A549 (cell line): Measurements from ENCODE around the gene GPX7. TPM values are rescaled to one million over a fixed set of nuclear protein-coding genes. Genes with fewer than 3 reads are reported as not detected.

Source experiments
- ATAC-seq, 2 experiments: fragments of 200-7000 bp in 1 of 2; fragments of >200 bp in 1 of 2; cut with Nextera tagmentation in 1 of 2; cut with Tn5 transposase in 1 of 2; 3 replicates each; pipeline versions ENCODE4 v1.8.0 to v1.9.1; 2018 to 2020; ENCODE audit warnings: mild to moderate bottlenecking in 1 of 2, moderate library complexity in 1 of 2
- CTCF ChIA-PET: fragments of 300-600 bp; sonication (Branson Sonifier 250); formaldehyde crosslinking; extraction: SDS; loops from one replicate; lab custom pipeline; 2021; ENCODE audit warnings: antibody characterized with exemption, inconsistent platforms; lab: Yijun Ruan, JAX
- POLR2A ChIA-PET: fragments of 350-600 bp; formaldehyde crosslinking; extraction: SDS; loops from one replicate; lab custom pipeline; 2021; ENCODE audit warnings: antibody characterized with exemption, inconsistent platforms; lab: Yijun Ruan, JAX
- DNase-seq, 2 experiments: peaks; one replicate each; pipeline versions ENCODE4 v3.0.0 to v3.0.0-alpha.2; 2011 to 2016; ENCODE audit warnings: low read depth in 1 of 2, low spot score in 1 of 2
- FAIRE-seq: peaks from 2 replicates; lab custom pipeline; 2011; peaks lifted over from hg19 to GRCh38; lab: Jason Lieb, UNC
- H3K27ac ChIP-seq, 2 experiments: fragments of >200 bp; sonication (Bioruptor Twin); formaldehyde crosslinking; 3 replicates each; pipeline ENCODE4 v1.5.1; 2016 to 2017
- H3K4me1 ChIP-seq: fragments of >200 bp; sonication (Bioruptor Twin); formaldehyde crosslinking; 3 replicates; pipeline ENCODE4 v1.6.1; 2016
- H3K4me2 ChIP-seq: fragments of >200 bp; sonication (Bioruptor Twin); formaldehyde crosslinking; 3 replicates; pipeline ENCODE4 v1.6.1; 2016
- H3K4me3 ChIP-seq: fragments of >200 bp; sonication (Bioruptor Twin); formaldehyde crosslinking; 3 replicates; pipeline ENCODE4 v1.5.1; 2016
- H3K9me3 ChIP-seq: fragments of >200 bp; sonication (Bioruptor Twin); formaldehyde crosslinking; 3 replicates; pipeline ENCODE4 v1.6.1; 2016
- CBX2 ChIP-seq: fragments of 200-600 bp; sonication (generic); IDR thresholded peaks from 2 replicates; pipeline ENCODE4 v1.6.1; 2016; ENCODE audit warnings: low read depth, mild to moderate bottlenecking, borderline replicate concordance
- CBX8 ChIP-seq: fragments of 200-600 bp; sonication (generic); IDR thresholded peaks from 2 replicates; pipeline ENCODE4 v1.6.1; 2016
- CEBPB ChIP-seq, 2 experiments: fragments of >200 bp in 1 of 2; sonication (Bioruptor Twin) in 1 of 2; formaldehyde crosslinking in 1 of 2; IDR thresholded peaks; 2 replicates each; pipeline ENCODE4 v1.6.1; 2012 to 2016
- ESRRA ChIP-seq: fragments of 150-350 bp; IDR thresholded peaks from 2 replicates; pipeline ENCODE4 v1.6.1; 2014; ENCODE audit warnings: mild to moderate bottlenecking, low read length, borderline replicate concordance
- FOSL2 ChIP-seq, 2 experiments: fragments of 450-650 bp in 1 of 2; fragments of >200 bp in 1 of 2; sonication (Bioruptor Twin) in 1 of 2; formaldehyde crosslinking; IDR thresholded peaks; 2 replicates each; pipeline versions ENCODE4 v1.5.0 to v1.6.1; 2016 to 2020; ENCODE audit warnings: mild to moderate bottlenecking in 1 of 2, moderate library complexity in 1 of 2
- FOXS1 ChIP-seq: fragments of 250-450 bp; sonication (Bioruptor Pico); IDR thresholded peaks from 2 replicates; pipeline ENCODE4 v1.5.0; 2020; ENCODE audit warnings: mild to moderate bottlenecking, moderate library complexity
- GATA3 ChIP-seq: IDR thresholded peaks from 2 replicates; pipeline ENCODE4 v1.6.1; 2012; ENCODE audit warnings: borderline replicate concordance
- HOXB13 ChIP-seq: fragments of 250-450 bp; sonication (Bioruptor Pico); IDR thresholded peaks from 2 replicates; pipeline ENCODE4 v1.5.0; 2020; ENCODE audit warnings: low read depth, mild to moderate bottlenecking, moderate library complexity
- JUN ChIP-seq, 2 experiments: fragments of >200 bp; sonication (Bioruptor Twin); formaldehyde crosslinking; IDR thresholded peaks; 2 replicates in 1 of 2; 3 replicates in 1 of 2; pipeline ENCODE4 v1.6.1; 2016 to 2017
- JUNB ChIP-seq: fragments of >200 bp; sonication (Bioruptor Twin); formaldehyde crosslinking; IDR thresholded peaks from 2 replicates; pipeline ENCODE4 v1.6.1; 2016
- KDM1A ChIP-seq: fragments of 200-600 bp; sonication (generic); IDR thresholded peaks from 2 replicates; pipeline ENCODE4 v1.6.1; 2016; ENCODE audit warnings: low read depth, mild to moderate bottlenecking
- KDM5A ChIP-seq: fragments of 200-600 bp; sonication (generic); IDR thresholded peaks from 2 replicates; pipeline ENCODE4 v1.6.1; 2016; ENCODE audit warnings: antibody characterized with exemption, mild to moderate bottlenecking
- MAFK ChIP-seq: fragments of 450-650 bp; IDR thresholded peaks from 2 replicates; pipeline ENCODE4 v1.6.1; 2014; ENCODE audit not compliant: partially characterized antibody
- MAZ ChIP-seq: fragments of 150-350 bp; IDR thresholded peaks from 2 replicates; pipeline ENCODE4 v1.6.1; 2014; ENCODE audit warnings: antibody characterized with exemption, low read depth, low read length, borderline replicate concordance
- PHF8 ChIP-seq: fragments of 200-600 bp; sonication (generic); IDR thresholded peaks from 2 replicates; pipeline ENCODE4 v1.6.1; 2016; ENCODE audit warnings: low read depth, mild to moderate bottlenecking, antibody characterized with exemption, moderate library complexity, borderline replicate concordance
- POLR2AphosphoS2 ChIP-seq: conservative IDR thresholded peaks from 2 replicates; pipeline ENCODE4 v1.6.1; 2012; ENCODE audit warnings: low read length, improper control_type of control experiment, inconsistent platforms
- RARB ChIP-seq: fragments of 250-450 bp; sonication (Bioruptor Pico); IDR thresholded peaks from 2 replicates; pipeline ENCODE4 v1.8.0; 2021; ENCODE audit warnings: mild to moderate bottlenecking, moderate library complexity
- RCOR1 ChIP-seq: fragments of 150-350 bp; IDR thresholded peaks from 2 replicates; pipeline ENCODE4 v1.6.1; 2014; ENCODE audit warnings: antibody characterized with exemption, low read length, low read depth
- RFX5 ChIP-seq: fragments of 450-650 bp; IDR thresholded peaks from 2 replicates; pipeline ENCODE4 v1.7.1; 2014; ENCODE audit warnings: antibody characterized with exemption, mild to moderate bottlenecking, moderate library complexity
- SMC3 ChIP-seq: fragments of >200 bp; sonication (Bioruptor Twin); formaldehyde crosslinking; IDR thresholded peaks from 3 replicates; pipeline ENCODE4 v1.6.1; 2018; ENCODE audit warnings: inconsistent platforms
- SREBF2 ChIP-seq: fragments of 450-650 bp; IDR thresholded peaks from 2 replicates; pipeline ENCODE4 v1.6.1; 2014; ENCODE audit warnings: mild to moderate bottlenecking, moderate library complexity
- ZFP36 ChIP-seq: fragments of 450-650 bp; IDR thresholded peaks from 2 replicates; pipeline ENCODE4 v1.6.1; 2014; ENCODE audit warnings: borderline replicate concordance; ENCODE audit not compliant: partially characterized antibody
- WGBS: methylation state at CpG from one replicate; pipeline ENCODE4 v1.1.6; 2017; ENCODE audit errors: missing lambda C conversion rate; 5-methylcytosine and 5-hydroxymethylcytosine counted together
- polyA plus RNA-seq, 4 experiments: library from polyadenylated mRNA; depleted of rRNA in 3 of 4; stranded (reverse); fragments of >200 nt; fragmentation: RNase III in 1 of 4; extraction: RNeasy Plus Mini Kit Qiagen cat#74134 plus additional on column Dnase treatment in 1 of 4; gene quantifications; 2 replicates in 3 of 4; 3 replicates in 1 of 4; pipeline ENCODE4 v1.2.3, GENCODE V29; 2011 to 2017
- TF ChIP-seq, protein P1 (sequence below): IDR thresholded peaks from 2 replicates; pipeline ENCODE4 v1.6.1; 2012
- TF ChIP-seq, protein P2 (sequence below): fragments of >200 bp; sonication (Bioruptor Twin); formaldehyde crosslinking; IDR thresholded peaks from 3 replicates; pipeline ENCODE4 v1.6.1; 2016
- TF ChIP-seq, protein P3 (sequence below): fragments of 150-350 bp; IDR thresholded peaks from 2 replicates; pipeline ENCODE4 v1.6.1; 2014; ENCODE audit warnings: low read depth, mild to moderate bottlenecking, low read length
- TF ChIP-seq, protein P4 (sequence below): fragments of 200-600 bp; sonication (generic); IDR thresholded peaks from 2 replicates; pipeline ENCODE4 v1.6.1; 2016; ENCODE audit warnings: antibody characterized with exemption, mild to moderate bottlenecking, moderate library complexity

The GPX7 gene
- polyA plus RNA-seq, 2 of the 4 experiments (the other 2 are of a cell fraction) = not detected

DNA sequence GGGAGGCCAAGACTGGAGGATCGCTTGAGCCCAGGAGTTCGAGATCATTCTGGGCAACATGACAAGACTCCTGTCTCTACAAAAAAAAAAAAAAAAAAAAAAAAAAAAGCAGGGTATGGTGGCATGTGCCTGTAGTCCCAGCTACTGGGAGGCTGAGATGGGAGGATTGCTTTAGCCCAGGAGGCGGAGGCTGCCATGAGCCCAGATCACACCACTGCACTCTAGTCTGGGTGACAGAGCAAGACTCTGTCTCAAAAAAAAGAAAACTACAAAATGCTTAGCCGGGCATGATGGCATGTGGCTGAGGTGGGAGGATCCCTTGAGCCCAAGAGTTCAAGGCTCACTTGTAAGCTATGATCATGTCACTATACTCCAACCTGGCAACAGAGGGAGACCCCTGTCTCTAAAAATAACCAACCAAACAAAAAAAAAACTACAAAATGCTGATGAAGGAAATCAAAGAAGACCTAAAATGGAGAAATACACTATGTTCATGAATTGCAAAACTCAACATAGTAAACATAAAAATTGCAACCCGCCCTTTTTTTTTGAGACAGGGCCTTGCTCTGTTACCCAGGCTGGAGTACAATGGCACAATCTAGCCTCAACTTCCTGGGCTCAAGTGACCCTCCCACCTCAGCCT is 51.2 kb downstream of the GPX7 start:
- Histone ChIP-seq H3K27ac (no peak overlapping the region), H3K9me3 (no peaks in the 10 kb centered on the region), H3K4me2 (no peak overlapping the region), H3K4me1 (0 out of 3 replicates have a peak, but pooled peaks cover 3% of the 10 kb centered on the region), H3K4me3 (no peak overlapping the region)
- ChIA-PET CTCF (interaction anchor here (0.6 kb wide), 2 partner anchors 86 to 100 kb away, joined by 3 read pairs; partner anchors contain the start of gene TUT4), POLR2A (interaction anchor here (0.7 kb wide), 1 partner anchor 15 kb away, joined by 3 read pairs; no protein-coding TSS in a partner anchor)
- ATAC-seq (no peak), FAIRE-seq (no peak), DNase-seq (no peak)
- no peak for TF ChIP-seq KDM5A
- TF ChIP-seq, protein P1, sequence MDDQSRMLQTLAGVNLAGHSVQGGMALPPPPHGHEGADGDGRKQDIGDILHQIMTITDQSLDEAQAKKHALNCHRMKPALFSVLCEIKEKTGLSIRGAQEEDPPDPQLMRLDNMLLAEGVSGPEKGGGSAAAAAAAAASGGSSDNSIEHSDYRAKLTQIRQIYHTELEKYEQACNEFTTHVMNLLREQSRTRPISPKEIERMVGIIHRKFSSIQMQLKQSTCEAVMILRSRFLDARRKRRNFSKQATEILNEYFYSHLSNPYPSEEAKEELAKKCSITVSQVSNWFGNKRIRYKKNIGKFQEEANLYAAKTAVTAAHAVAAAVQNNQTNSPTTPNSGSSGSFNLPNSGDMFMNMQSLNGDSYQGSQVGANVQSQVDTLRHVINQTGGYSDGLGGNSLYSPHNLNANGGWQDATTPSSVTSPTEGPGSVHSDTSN = no peak
- peak; percentile 9 for TF ChIP-seq MAFK
- WGBS = 81% methylated on average over 5 of the region's 5 CpGs

DNA sequence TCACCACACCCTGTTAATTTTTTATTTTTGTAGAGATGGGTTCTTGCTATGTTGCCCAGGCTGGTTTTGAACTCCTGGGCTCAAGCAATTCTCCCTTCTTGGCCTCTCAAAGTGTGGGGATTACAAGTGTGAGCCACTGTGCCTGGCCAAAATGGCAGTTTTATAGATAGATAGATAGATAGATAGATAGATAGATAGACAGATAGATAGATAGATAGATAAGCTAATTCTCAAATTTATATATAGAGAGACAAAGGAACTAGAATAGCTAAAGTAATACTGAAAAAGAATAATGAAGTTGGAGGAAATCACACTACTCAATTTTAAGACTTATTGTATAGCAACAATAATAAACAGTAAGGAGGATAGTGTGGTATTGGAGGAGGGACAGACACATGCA is 51.9 kb downstream of the GPX7 start:
- no peak for DNase-seq
- CTCF ChIA-PET = interaction anchor here (0.6 kb wide), 1 partner anchor 86 kb away, joined by 3 read pairs; no protein-coding TSS in a partner anchor

DNA sequence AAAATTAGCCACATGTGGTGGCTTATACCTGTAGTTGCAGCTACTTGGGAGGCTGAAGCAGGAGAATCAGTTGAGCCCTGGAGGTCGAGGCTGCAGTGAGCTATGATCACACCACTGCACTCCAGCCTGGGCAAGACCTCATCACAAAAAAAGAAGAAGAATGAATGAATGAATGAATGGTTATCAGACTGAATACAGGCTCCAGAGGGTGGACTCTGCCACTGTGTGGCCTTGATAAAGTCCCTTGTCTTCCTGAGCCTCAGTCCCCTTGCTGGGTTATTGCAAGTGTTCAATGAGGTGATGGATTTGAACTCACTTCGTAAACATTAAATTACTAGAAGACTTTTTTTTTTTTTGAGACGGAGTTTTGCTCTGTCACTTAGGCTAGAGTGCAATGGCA is 55.5 kb downstream of the GPX7 start:
- Histone ChIP-seq H3K27ac (no peak overlapping the region; a peak in 1 of 6 replicates), H3K4me3 (no peak overlapping the region), H3K4me1 (peaks cover 22% of the 10 kb centered on the region), H3K4me2 (no peak overlapping the region), H3K9me3 (no peaks in the 10 kb centered on the region)
- ChIA-PET POLR2A (no interaction called here), CTCF (no interaction called here)
- TF ChIP-seq RARB (CRISPR knock-in tag) = no peak
- no peak for TF ChIP-seq JUNB
- TF ChIP-seq CEBPB (IDR thresholded peaks at IDR 0.05) = no peak
- no peak for TF ChIP-seq KDM5A
- TF ChIP-seq CBX2 = no peak
- no peak for TF ChIP-seq SMC3
- TF ChIP-seq FOXS1 = no peak
- no peak for TF ChIP-seq POLR2AphosphoS2
- no peak for TF ChIP-seq CBX8
- TF ChIP-seq HOXB13 = no peak
- no peak for TF ChIP-seq SREBF2
- TF ChIP-seq KDM1A = no peak
- TF ChIP-seq MAZ = no peak
- TF ChIP-seq RCOR1 = no peak
- ATAC-seq = no peak
- no peak for DNase-seq
- FAIRE-seq = no peak
- WGBS = 77% methylated on average over 3 of the region's 3 CpGs

More for the DNA sequence above, 51.9 kb downstream of the GPX7 start:
- no peaks in the 10 kb centered on the region for H3K9me3 ChIP-seq
- no peak overlapping the region; a peak in 1 of 6 replicates for H3K27ac ChIP-seq
- H3K4me2 ChIP-seq = no peak overlapping the region
- H3K4me1 ChIP-seq = peaks cover 7% of the 10 kb centered on the region; the same call in 2 of the 3 replicates
- no peak for ATAC-seq
- TF ChIP-seq, protein P2, sequence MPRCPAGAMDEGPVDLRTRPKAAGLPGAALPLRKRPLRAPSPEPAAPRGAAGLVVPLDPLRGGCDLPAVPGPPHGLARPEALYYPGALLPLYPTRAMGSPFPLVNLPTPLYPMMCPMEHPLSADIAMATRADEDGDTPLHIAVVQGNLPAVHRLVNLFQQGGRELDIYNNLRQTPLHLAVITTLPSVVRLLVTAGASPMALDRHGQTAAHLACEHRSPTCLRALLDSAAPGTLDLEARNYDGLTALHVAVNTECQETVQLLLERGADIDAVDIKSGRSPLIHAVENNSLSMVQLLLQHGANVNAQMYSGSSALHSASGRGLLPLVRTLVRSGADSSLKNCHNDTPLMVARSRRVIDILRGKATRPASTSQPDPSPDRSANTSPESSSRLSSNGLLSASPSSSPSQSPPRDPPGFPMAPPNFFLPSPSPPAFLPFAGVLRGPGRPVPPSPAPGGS = no peak
- TF ChIP-seq FOXS1 (no peak), CBX2 (no peak), ZFP36 (no peak), FOSL2 (IDR thresholded peaks at IDR 0.05) (no peak), FOSL2 (CRISPR knock-in tag; IDR thresholded peaks at IDR 0.05) (no peak), RFX5 (no peak), JUN (IDR thresholded peaks at IDR 0.05) (no peak), GATA3 (no peak), PHF8 (no peak), ESRRA (no peak)
- TF ChIP-seq, protein P3, sequence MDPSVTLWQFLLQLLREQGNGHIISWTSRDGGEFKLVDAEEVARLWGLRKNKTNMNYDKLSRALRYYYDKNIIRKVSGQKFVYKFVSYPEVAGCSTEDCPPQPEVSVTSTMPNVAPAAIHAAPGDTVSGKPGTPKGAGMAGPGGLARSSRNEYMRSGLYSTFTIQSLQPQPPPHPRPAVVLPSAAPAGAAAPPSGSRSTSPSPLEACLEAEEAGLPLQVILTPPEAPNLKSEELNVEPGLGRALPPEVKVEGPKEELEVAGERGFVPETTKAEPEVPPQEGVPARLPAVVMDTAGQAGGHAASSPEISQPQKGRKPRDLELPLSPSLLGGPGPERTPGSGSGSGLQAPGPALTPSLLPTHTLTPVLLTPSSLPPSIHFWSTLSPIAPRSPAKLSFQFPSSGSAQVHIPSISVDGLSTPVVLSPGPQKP = no peak
- TF ChIP-seq, protein P4, sequence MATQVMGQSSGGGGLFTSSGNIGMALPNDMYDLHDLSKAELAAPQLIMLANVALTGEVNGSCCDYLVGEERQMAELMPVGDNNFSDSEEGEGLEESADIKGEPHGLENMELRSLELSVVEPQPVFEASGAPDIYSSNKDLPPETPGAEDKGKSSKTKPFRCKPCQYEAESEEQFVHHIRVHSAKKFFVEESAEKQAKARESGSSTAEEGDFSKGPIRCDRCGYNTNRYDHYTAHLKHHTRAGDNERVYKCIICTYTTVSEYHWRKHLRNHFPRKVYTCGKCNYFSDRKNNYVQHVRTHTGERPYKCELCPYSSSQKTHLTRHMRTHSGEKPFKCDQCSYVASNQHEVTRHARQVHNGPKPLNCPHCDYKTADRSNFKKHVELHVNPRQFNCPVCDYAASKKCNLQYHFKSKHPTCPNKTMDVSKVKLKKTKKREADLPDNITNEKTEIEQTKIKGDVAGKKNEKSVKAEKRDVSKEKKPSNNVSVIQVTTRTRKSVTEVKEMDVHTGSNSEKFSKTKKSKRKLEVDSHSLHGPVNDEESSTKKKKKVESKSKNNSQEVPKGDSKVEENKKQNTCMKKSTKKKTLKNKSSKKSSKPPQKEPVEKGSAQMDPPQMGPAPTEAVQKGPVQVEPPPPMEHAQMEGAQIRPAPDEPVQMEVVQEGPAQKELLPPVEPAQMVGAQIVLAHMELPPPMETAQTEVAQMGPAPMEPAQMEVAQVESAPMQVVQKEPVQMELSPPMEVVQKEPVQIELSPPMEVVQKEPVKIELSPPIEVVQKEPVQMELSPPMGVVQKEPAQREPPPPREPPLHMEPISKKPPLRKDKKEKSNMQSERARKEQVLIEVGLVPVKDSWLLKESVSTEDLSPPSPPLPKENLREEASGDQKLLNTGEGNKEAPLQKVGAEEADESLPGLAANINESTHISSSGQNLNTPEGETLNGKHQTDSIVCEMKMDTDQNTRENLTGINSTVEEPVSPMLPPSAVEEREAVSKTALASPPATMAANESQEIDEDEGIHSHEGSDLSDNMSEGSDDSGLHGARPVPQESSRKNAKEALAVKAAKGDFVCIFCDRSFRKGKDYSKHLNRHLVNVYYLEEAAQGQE = no peak
- TF ChIP-seq, all 56 proteins: peak for 0
- POLR2A ChIA-PET = no interaction called here
- FAIRE-seq = no peak
- no peak overlapping the region for H3K4me3 ChIP-seq
